ENCODE data around the gene SAT1. TPM values are rescaled to one million over a fixed set of nuclear protein-coding genes. Genes with fewer than 3 reads are reported as not detected.

Gene SAT1
- total RNA-seq, 2 donors from 2014 or later: 63.4 to 118 TPM

DNA sequence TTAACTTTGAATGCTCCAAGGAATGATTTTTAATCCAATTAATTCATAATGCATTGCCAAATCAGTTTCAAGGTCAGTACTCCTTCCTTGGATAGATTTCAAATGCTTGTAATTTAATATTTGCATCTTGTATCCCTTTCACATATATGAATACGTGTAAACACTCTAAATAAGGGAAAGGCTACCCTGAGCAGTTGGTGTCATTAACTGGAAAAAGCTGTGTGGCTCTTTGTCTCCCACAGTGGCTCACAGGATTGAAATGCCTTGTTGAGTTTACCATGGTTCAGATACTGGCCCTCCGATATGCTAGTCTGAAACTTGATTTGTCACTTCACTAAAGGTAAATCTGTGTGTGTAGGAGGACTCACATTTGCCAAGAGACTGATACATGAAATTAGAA is 23.2 kb upstream of the SAT1 start:
- H3K27ac Mint-ChIP-seq: no peak overlapping the region
- H3K9me3 ChIP-seq (ENCODE audit: control insufficient read depth, low read length): no peaks in the 10 kb centered on the region
- H3K27ac ChIP-seq (ENCODE audit: low read depth, low read length): no peak overlapping the region
- TF ChIP-seq, protein P1, sequence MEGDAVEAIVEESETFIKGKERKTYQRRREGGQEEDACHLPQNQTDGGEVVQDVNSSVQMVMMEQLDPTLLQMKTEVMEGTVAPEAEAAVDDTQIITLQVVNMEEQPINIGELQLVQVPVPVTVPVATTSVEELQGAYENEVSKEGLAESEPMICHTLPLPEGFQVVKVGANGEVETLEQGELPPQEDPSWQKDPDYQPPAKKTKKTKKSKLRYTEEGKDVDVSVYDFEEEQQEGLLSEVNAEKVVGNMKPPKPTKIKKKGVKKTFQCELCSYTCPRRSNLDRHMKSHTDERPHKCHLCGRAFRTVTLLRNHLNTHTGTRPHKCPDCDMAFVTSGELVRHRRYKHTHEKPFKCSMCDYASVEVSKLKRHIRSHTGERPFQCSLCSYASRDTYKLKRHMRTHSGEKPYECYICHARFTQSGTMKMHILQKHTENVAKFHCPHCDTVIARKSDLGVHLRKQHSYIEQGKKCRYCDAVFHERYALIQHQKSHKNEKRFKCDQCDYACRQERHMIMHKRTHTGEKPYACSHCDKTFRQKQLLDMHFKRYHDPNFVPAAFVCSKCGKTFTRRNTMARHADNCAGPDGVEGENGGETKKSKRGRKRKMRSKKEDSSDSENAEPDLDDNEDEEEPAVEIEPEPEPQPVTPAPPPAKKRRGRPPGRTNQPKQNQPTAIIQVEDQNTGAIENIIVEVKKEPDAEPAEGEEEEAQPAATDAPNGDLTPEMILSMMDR (conservative IDR thresholded peaks at IDR 0.05): no peak
- H3K4me3 Mint-ChIP-seq: no peak overlapping the region
- no peak for DNase-seq
- no peak overlapping the region for H3K9ac ChIP-seq (ENCODE audit: extremely low read depth, low read length, poor library complexity, severe bottlenecking)
- H3K36me3 ChIP-seq (ENCODE audit: control insufficient read depth, insufficient read depth, low read length): no peaks in the 10 kb centered on the region
- no peak overlapping the region for H3K4me3 ChIP-seq (ENCODE audit: low read length)
- H3K27me3 ChIP-seq (ENCODE audit: control insufficient read depth, insufficient read depth, low read length, poor library complexity, severe bottlenecking): no peaks in the 10 kb centered on the region
- H3K4me1 ChIP-seq (ENCODE audit: control insufficient read depth, insufficient read depth, low read length): no peaks in the 10 kb centered on the region
- H3K9me3 Mint-ChIP-seq: no peaks in the 10 kb centered on the region
- H3K27me3 Mint-ChIP-seq (ENCODE audit: insufficient read depth): no peaks in the 10 kb centered on the region
- H3K4me1 Mint-ChIP-seq: peaks cover 3% of the 10 kb centered on the region
- WGBS, 2 experiments (ENCODE audit: insufficient coverage in 1 of 2, insufficient read length in 1 of 2): 95 to 100% methylated on average over 1 to 2 of the region's 2 CpGs
- no peaks in the 10 kb centered on the region for H3K36me3 Mint-ChIP-seq (ENCODE audit: low read depth)

DNA sequence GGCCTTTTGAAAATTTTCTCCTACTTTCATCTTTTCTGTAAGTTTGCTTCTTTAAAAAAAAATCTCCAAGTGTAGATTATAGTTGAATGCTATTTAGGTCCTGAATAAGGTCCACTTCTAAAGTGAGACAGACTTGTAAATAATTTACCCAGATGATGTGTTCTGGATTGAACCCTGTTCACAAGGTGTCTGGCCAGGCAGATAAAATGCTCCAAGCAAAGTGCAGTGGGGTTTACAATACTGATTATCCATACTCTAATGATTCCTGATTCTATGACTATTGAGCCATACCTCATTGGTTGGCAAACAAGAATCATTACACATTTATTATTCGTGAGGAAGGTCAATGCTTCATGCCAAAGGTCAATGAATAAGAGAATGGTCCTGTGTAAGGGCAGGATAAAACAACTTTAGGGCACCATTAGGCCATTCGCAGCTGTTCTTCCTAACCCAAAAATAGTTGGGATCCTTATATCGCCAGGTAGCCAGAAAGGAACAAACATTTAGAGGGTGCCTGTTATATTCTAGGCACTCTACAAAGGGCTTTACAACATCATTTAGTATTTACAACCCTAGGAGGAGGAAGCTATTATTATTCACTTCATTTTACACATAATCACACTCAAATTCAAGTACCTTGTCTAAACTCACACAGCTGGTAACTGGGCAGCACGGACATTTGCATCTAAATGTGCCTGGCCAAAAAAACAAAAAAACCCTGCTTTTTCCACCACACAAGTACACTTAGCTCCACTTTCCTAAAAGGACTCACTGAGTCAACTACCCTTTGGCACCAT is 18.6 kb upstream of the SAT1 start:
- Mint-ChIP-seq H3K27me3 (ENCODE audit: insufficient read depth) (no peaks in the 10 kb centered on the region), H3K4me3 (no peak overlapping the region), H3K4me1 (no peaks in the 10 kb centered on the region), H3K27ac (no peak overlapping the region), H3K9me3 (peaks cover 9% of the 10 kb centered on the region), H3K36me3 (ENCODE audit: low read depth) (no peaks in the 10 kb centered on the region)
- H3K27ac ChIP-seq (ENCODE audit: low read depth, low read length): no peak overlapping the region
- H3K27me3 ChIP-seq (ENCODE audit: control insufficient read depth, insufficient read depth, low read length, poor library complexity, severe bottlenecking): no peaks in the 10 kb centered on the region
- no peaks in the 10 kb centered on the region for H3K36me3 ChIP-seq (ENCODE audit: control insufficient read depth, insufficient read depth, low read length)
- WGBS, 2 experiments (ENCODE audit: insufficient coverage in 1 of 2, insufficient read length in 1 of 2): 93 to 100% methylated on average over 1 to 4 of the region's 4 CpGs
- H3K9ac ChIP-seq (ENCODE audit: extremely low read depth, low read length, poor library complexity, severe bottlenecking): no peak overlapping the region
- H3K4me1 ChIP-seq (ENCODE audit: control insufficient read depth, insufficient read depth, low read length): no peaks in the 10 kb centered on the region
- DNase-seq: no peak
- no peaks in the 10 kb centered on the region for H3K9me3 ChIP-seq (ENCODE audit: control insufficient read depth, low read length)
- TF ChIP-seq, protein P1 (conservative IDR thresholded peaks at IDR 0.05): no peak
- H3K4me3 ChIP-seq (ENCODE audit: low read length): no peak overlapping the region

DNA sequence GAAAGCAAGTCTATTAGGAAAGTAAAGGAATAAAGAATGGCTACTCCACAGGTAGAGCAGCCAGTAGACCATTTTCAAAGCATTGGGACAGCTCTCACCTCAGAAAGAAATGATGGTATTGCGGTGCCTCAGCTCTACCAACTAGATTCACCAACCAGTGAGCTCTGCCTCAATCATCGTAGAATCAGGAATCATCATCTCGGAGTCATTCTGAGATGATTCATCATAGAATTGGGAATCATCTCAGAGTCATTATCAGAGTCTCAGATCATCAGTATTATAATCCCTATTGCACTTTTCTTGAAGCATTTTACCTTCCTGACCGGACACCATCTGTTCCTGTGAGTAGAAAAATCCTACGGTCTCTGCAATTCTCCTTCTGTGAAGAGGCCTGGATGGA is 17.5 kb upstream of the SAT1 start:
- no peaks in the 10 kb centered on the region for H3K9me3 ChIP-seq (ENCODE audit: control insufficient read depth, low read length)
- 80 to 93% methylated on average over 1 to 5 of the region's 5 CpGs for WGBS, 2 experiments (ENCODE audit: insufficient coverage in 1 of 2, insufficient read length in 1 of 2)
- no peak overlapping the region for H3K9ac ChIP-seq (ENCODE audit: extremely low read depth, low read length, poor library complexity, severe bottlenecking)
- H3K4me1 ChIP-seq (ENCODE audit: control insufficient read depth, insufficient read depth, low read length): no peaks in the 10 kb centered on the region
- H3K4me1 Mint-ChIP-seq: no peaks in the 10 kb centered on the region
- H3K4me3 ChIP-seq (ENCODE audit: low read length): no peak overlapping the region
- TF ChIP-seq, protein P1 (conservative IDR thresholded peaks at IDR 0.05): no peak
- H3K4me3 Mint-ChIP-seq: no peak overlapping the region
- H3K9me3 Mint-ChIP-seq: peaks cover 9% of the 10 kb centered on the region
- no peaks in the 10 kb centered on the region for H3K27me3 Mint-ChIP-seq (ENCODE audit: insufficient read depth)
- no peaks in the 10 kb centered on the region for H3K36me3 ChIP-seq (ENCODE audit: control insufficient read depth, insufficient read depth, low read length)
- no peaks in the 10 kb centered on the region for H3K36me3 Mint-ChIP-seq (ENCODE audit: low read depth)
- no peak overlapping the region for H3K27ac Mint-ChIP-seq
- no peaks in the 10 kb centered on the region for H3K27me3 ChIP-seq (ENCODE audit: control insufficient read depth, insufficient read depth, low read length, poor library complexity, severe bottlenecking)
- DNase-seq: no peak
- no peak overlapping the region for H3K27ac ChIP-seq (ENCODE audit: low read depth, low read length)

All from endodermal cell (in vitro differentiated cells).